Measurements from ENCODE around the gene FAT3.

DNA sequence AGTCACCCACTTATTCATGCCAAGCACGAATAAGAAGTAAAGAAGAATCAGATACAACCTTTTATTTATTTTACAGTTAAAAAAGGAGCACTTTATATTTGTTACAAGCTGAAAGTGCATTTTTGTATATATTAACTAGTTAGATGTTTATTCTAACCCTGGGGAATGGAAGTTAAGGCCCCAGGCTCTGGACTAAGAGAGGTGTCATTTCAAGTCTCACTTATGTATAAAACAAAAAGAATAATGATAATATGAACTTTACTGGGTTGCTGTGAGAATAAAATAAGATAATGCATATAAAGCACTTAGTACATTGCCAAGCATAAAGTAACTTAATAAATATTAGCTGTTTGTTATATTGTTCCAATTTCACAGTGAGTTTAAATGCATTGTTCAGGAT is 12.1 kb upstream of the FAT3 start:
- TF ChIP-seq, protein P1, sequence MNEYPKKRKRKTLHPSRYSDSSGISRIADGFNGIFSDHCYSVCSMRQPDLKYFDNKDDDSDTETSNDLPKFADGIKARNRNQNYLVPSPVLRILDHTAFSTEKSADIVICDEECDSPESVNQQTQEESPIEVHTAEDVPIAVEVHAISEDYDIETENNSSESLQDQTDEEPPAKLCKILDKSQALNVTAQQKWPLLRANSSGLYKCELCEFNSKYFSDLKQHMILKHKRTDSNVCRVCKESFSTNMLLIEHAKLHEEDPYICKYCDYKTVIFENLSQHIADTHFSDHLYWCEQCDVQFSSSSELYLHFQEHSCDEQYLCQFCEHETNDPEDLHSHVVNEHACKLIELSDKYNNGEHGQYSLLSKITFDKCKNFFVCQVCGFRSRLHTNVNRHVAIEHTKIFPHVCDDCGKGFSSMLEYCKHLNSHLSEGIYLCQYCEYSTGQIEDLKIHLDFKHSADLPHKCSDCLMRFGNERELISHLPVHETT (CRISPR knock-in tag; conservative IDR thresholded peaks at IDR 0.05 in 1 of 2, IDR thresholded peaks at IDR 0.05 in 1 of 2) = no peak
- TF ChIP-seq, protein P2, sequence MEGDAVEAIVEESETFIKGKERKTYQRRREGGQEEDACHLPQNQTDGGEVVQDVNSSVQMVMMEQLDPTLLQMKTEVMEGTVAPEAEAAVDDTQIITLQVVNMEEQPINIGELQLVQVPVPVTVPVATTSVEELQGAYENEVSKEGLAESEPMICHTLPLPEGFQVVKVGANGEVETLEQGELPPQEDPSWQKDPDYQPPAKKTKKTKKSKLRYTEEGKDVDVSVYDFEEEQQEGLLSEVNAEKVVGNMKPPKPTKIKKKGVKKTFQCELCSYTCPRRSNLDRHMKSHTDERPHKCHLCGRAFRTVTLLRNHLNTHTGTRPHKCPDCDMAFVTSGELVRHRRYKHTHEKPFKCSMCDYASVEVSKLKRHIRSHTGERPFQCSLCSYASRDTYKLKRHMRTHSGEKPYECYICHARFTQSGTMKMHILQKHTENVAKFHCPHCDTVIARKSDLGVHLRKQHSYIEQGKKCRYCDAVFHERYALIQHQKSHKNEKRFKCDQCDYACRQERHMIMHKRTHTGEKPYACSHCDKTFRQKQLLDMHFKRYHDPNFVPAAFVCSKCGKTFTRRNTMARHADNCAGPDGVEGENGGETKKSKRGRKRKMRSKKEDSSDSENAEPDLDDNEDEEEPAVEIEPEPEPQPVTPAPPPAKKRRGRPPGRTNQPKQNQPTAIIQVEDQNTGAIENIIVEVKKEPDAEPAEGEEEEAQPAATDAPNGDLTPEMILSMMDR (IDR thresholded peaks at IDR 0.05 in 2 of 3, conservative IDR thresholded peaks at IDR 0.05 in 1 of 3; ENCODE audit: insufficient read depth in 2 of 3, low read depth in 1 of 3, low read length in 3 of 3) = no peak
- TF ChIP-seq, protein P3, sequence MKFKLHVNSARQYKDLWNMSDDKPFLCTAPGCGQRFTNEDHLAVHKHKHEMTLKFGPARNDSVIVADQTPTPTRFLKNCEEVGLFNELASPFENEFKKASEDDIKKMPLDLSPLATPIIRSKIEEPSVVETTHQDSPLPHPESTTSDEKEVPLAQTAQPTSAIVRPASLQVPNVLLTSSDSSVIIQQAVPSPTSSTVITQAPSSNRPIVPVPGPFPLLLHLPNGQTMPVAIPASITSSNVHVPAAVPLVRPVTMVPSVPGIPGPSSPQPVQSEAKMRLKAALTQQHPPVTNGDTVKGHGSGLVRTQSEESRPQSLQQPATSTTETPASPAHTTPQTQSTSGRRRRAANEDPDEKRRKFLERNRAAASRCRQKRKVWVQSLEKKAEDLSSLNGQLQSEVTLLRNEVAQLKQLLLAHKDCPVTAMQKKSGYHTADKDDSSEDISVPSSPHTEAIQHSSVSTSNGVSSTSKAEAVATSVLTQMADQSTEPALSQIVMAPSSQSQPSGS (CRISPR knock-in tag; IDR thresholded peaks at IDR 0.05) = no peak
- TF ChIP-seq FOXA1 (IDR thresholded peaks at IDR 0.05; ENCODE audit: borderline replicate concordance) (no peak), SOX6 (IDR thresholded peaks at IDR 0.05) (no peak), TAF1 (IDR thresholded peaks at IDR 0.05; ENCODE audit: control insufficient read depth, extremely low read depth, insufficient read depth, low read length, severe bottlenecking) (no peak), EZH2 (IDR thresholded peaks at IDR 0.05; ENCODE audit: borderline replicate concordance, low read depth, low read length) (no peak), ZNF584 (CRISPR knock-in tag; IDR thresholded peaks at IDR 0.05; ENCODE audit: low read depth) (no peak), ZNF212 (CRISPR knock-in tag; IDR thresholded peaks at IDR 0.05) (no peak), ZNF384 (IDR thresholded peaks at IDR 0.05; ENCODE audit: low read depth, low read length) (no peak)
- TF ChIP-seq, protein P4, sequence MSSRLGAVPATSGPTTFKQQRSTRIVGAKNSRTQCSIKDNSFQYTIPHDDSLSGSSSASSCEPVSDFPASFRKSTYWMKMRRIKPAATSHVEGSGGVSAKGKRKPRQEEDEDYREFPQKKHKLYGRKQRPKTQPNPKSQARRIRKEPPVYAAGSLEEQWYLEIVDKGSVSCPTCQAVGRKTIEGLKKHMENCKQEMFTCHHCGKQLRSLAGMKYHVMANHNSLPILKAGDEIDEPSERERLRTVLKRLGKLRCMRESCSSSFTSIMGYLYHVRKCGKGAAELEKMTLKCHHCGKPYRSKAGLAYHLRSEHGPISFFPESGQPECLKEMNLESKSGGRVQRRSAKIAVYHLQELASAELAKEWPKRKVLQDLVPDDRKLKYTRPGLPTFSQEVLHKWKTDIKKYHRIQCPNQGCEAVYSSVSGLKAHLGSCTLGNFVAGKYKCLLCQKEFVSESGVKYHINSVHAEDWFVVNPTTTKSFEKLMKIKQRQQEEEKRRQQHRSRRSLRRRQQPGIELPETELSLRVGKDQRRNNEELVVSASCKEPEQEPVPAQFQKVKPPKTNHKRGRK (tag; IDR thresholded peaks at IDR 0.05) = no peak
- TF ChIP-seq, protein P5, sequence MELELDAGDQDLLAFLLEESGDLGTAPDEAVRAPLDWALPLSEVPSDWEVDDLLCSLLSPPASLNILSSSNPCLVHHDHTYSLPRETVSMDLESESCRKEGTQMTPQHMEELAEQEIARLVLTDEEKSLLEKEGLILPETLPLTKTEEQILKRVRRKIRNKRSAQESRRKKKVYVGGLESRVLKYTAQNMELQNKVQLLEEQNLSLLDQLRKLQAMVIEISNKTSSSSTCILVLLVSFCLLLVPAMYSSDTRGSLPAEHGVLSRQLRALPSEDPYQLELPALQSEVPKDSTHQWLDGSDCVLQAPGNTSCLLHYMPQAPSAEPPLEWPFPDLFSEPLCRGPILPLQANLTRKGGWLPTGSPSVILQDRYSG (tag; conservative IDR thresholded peaks at IDR 0.05; ENCODE audit: low read depth) = no peak
